Activated CD4-positive, alpha-beta memory T cell treated with anti-CD3 and anti-CD28 coated beads for 36 hours (primary cell): ENCODE results near the gene SLC41A2. TPM values are rescaled to one million over a fixed set of nuclear protein-coding genes. Genes with fewer than 3 reads are reported as not detected.

ENCODE experiments used
- CTCF ChIA-PET: fragments of 350-600 bp; sonication (Branson Sonifier 250); formaldehyde crosslinking; loops from one replicate; lab custom pipeline; 2021; ENCODE audit warnings: antibody characterized with exemption, inconsistent platforms; lab: Charles Lee
- POLR2A ChIA-PET: fragments of 350-600 bp; sonication (Branson Sonifier 250); formaldehyde crosslinking; loops from one replicate; lab custom pipeline; 2021; ENCODE audit warnings: antibody characterized with exemption; lab: Charles Lee
- DNase-seq: peaks from one replicate; pipeline ENCODE4 v3.0.0-alpha.2; 2020
- H3K27ac Mint-ChIP-seq: one replicate; pipeline ENCODE4 v1.8.0; 2021; ENCODE audit warnings: mixed read lengths
- H3K27me3 Mint-ChIP-seq: one replicate; pipeline ENCODE4 v1.8.0; 2021; ENCODE audit warnings: mixed read lengths
- H3K36me3 Mint-ChIP-seq: one replicate; pipeline ENCODE4 v1.8.0; 2021; ENCODE audit warnings: mixed read lengths
- H3K4me1 Mint-ChIP-seq: one replicate; pipeline ENCODE4 v1.8.0; 2021; ENCODE audit warnings: low read depth, mixed read lengths
- H3K4me3 Mint-ChIP-seq: one replicate; pipeline ENCODE4 v1.8.0; 2021; ENCODE audit warnings: mild to moderate bottlenecking, mixed read lengths
- H3K9me3 Mint-ChIP-seq: one replicate; pipeline ENCODE4 v1.8.0; 2021; ENCODE audit warnings: mixed read lengths
- intact Hi-C: fragments of 100-400 bp; cut with micrococcal nuclease; formaldehyde crosslinking; loops from one replicate; pipeline ENCODE4 v1.15.1; 2023
- total RNA-seq, 2 experiments: library from RNA; stranded (reverse); gene quantifications; one replicate each; pipeline ENCODE4 v1.2.3, GENCODE V29; 2021

The SLC41A2 gene
- total RNA-seq, 2 experiments from 2014 or later, result 7.6 to 7.7 TPM

DNA sequence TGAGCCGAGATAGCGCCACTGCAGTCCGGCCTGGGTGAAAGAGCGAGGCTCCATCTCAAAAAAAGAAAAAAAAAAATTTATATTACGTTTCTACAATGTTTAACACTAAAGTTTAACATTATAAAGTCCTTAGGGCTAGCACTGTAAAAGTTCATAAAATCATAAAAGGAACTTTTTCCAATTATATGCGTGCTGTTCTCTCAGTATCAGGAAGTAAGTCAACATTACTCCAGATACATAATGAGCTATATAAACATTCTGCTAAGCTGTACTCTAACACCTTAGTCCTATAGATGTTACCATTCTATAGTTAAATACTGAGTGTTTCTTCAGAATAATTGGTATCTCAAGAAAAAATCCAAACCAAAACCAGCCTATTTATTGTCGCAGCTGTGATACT, 32.6 kb downstream of the SLC41A2 start:
- peaks cover 1% of the 10 kb centered on the region for H3K27me3 Mint-ChIP-seq
- no peak overlapping the region for H3K27ac Mint-ChIP-seq
- POLR2A ChIA-PET, result no interaction called here
- CTCF ChIA-PET, result no interaction called here
- no peak for DNase-seq
- peaks cover 7% of the 10 kb centered on the region for H3K36me3 Mint-ChIP-seq
- H3K9me3 Mint-ChIP-seq, result peaks cover 13% of the 10 kb centered on the region
- no peak overlapping the region for H3K4me3 Mint-ChIP-seq
- H3K4me1 Mint-ChIP-seq, result peaks cover 13% of the 10 kb centered on the region
- intact Hi-C loops, result no loop called here

DNA sequence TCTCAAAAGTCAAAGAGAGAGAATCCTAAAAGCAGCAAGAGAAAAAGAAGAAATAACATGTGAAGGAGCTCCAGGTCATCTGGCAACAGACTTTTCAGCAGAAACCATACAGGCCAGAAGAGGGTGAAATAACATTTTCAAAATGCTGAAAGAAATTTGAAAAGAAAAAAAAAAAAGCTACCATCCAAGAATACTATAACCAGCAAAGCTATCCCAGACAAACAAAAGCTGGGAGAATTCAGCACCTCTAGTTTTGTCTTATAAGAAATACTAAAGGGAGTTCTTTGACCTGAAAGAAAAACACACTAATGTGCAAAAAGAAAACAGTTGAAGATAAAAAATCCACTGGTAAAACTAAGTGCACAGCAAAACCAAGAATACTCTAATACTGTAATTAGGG, 36.8 kb downstream of the SLC41A2 start:
- Mint-ChIP-seq H3K4me3 (no peak overlapping the region), H3K27ac (no peak overlapping the region), H3K4me1 (no peaks in the 10 kb centered on the region), H3K36me3 (peaks cover 7% of the 10 kb centered on the region), H3K9me3 (peaks cover 13% of the 10 kb centered on the region), H3K27me3 (peaks cover 1% of the 10 kb centered on the region)
- no peak for DNase-seq
- intact Hi-C loops, result no loop called here
- ChIA-PET CTCF (interaction anchor here (1.4 kb wide), 1 partner anchor 132 kb away, joined by 3 read pairs; no protein-coding TSS in a partner anchor), POLR2A (interaction anchor here (1.4 kb wide), 1 partner anchor 9 kb away, joined by 5 read pairs; no protein-coding TSS in a partner anchor)

DNA sequence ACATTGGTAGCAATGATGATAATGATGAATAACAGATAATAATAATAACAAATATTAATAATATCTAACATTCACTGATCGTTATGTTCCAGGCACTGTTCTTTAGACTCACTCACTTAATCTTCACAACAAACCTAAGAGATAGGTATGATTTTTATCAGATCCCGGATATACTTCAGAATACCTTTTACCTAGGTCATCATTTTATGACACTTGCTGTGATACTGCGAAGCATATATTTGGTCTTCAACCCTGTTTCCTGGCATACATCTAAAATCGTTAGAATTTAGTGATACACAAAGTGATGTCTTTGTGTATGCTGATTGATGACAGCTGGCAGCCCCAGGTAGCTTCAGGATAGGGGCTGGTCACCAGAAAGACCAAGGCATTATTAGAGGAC, 46.1 kb downstream of the SLC41A2 start:
- DNase-seq, result no peak
- ChIA-PET POLR2A (no interaction called here), CTCF (interaction anchor here (1.0 kb wide), 1 partner anchor 530 kb away, joined by 3 read pairs; no protein-coding TSS in a partner anchor)
- Mint-ChIP-seq H3K27ac (no peak overlapping the region), H3K4me3 (no peak overlapping the region), H3K36me3 (no peaks in the 10 kb centered on the region), H3K27me3 (no peaks in the 10 kb centered on the region), H3K9me3 (no peaks in the 10 kb centered on the region), H3K4me1 (no peaks in the 10 kb centered on the region)
- intact Hi-C loops, result no loop called here

DNA sequence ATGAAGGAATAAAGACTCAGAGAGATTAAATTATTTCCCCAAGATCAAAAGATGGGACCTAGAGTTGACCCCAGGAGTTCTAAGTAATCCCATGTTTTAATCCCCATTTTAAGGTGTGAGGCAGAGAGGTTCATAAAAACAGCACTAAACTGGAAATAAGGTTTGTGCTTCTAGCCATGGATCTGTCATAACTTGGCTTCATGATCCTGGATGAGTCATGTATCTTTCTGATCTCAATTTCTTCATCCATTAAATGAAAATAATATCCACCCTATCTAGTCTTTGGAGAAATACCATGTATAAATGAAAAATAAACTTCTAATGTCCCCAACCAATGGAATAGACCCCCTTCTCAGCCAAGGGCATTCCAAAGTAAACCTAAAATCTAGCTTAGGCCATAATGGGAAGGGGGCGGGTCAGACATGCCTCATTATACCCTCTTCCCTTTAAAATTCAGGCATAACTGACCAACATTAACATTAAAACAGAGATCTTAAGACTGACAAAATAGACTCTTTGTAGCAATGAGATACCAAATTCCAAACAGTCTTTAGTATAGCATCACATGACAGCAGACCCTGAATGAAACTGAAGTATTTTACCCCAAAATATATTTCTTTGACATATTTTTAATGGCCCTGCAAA, 47.8 kb downstream of the SLC41A2 start:
- no peaks in the 10 kb centered on the region for H3K36me3 Mint-ChIP-seq
- DNase-seq, result no peak
- intact Hi-C loops, result no loop called here
- no peaks in the 10 kb centered on the region for H3K4me1 Mint-ChIP-seq
- H3K27me3 Mint-ChIP-seq, result no peaks in the 10 kb centered on the region
- CTCF ChIA-PET, result no interaction called here
- H3K27ac Mint-ChIP-seq, result no peak overlapping the region
- H3K9me3 Mint-ChIP-seq, result no peaks in the 10 kb centered on the region
- H3K4me3 Mint-ChIP-seq, result no peak overlapping the region
- POLR2A ChIA-PET, result no interaction called here

DNA sequence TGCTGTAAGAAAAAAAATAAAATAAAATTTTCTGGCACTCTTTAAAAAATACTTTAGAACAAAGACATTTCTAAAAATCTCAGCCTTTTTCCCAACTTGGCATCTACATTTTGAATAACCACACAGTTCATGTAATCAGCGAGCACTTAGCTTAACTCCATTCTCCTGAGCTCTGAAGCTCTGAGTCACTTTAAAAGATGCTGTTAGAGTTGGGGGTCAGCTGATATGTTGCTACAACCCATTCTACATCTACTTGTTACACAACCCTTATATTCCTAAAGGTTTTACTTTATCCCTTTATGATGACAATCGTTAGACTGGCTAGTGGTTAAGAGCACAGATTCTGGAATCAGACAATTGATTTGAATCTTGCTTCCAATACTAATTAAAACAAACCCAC, 48.3 kb downstream of the SLC41A2 start:
- intact Hi-C loops, result no loop called here
- Mint-ChIP-seq H3K36me3 (no peaks in the 10 kb centered on the region), H3K9me3 (no peaks in the 10 kb centered on the region), H3K27ac (no peak overlapping the region), H3K4me3 (no peak overlapping the region), H3K4me1 (no peaks in the 10 kb centered on the region), H3K27me3 (no peaks in the 10 kb centered on the region)
- ChIA-PET CTCF (no interaction called here), POLR2A (no interaction called here)
- no peak for DNase-seq

Other genes with a start within 250 kb of the SLC41A2 start
- gene NOPCHAP1, start 28.0 kb upstream of the SLC41A2 start, total RNA-seq, result 10 to 100 TPM; 30.5 to 30.9 TPM
- 1 to 10 TPM; 4.3 to 4.8 TPM for gene ALDH1L2, start 126.2 kb upstream of the SLC41A2 start, total RNA-seq
- gene WASHC4, start 149.4 kb upstream of the SLC41A2 start, total RNA-seq, result 10 to 100 TPM; 34.2 to 36.8 TPM